Measurements from ENCODE around the gene AP1B1. TPM values are rescaled to one million over a fixed set of nuclear protein-coding genes. Genes with fewer than 3 reads are reported as not detected.
A peak's percentile ranks its signal among the peaks of the same experiment; 100 is the strongest.

Gene AP1B1
- total RNA-seq, 1 donor: 65.6 TPM

- no peak for DNase-seq (ENCODE audit: low read depth)
- H3K4me3 ChIP-seq (ENCODE audit: low read depth, low read length): no peak overlapping the region
- TF ChIP-seq CTCF (IDR thresholded peaks at IDR 0.05; ENCODE audit: insufficient read depth, low read depth, low read length): no peak
These were observed 7.8 kb upstream of the AP1B1 start for GRCh38 chr22:29396126-29396525.

DNA sequence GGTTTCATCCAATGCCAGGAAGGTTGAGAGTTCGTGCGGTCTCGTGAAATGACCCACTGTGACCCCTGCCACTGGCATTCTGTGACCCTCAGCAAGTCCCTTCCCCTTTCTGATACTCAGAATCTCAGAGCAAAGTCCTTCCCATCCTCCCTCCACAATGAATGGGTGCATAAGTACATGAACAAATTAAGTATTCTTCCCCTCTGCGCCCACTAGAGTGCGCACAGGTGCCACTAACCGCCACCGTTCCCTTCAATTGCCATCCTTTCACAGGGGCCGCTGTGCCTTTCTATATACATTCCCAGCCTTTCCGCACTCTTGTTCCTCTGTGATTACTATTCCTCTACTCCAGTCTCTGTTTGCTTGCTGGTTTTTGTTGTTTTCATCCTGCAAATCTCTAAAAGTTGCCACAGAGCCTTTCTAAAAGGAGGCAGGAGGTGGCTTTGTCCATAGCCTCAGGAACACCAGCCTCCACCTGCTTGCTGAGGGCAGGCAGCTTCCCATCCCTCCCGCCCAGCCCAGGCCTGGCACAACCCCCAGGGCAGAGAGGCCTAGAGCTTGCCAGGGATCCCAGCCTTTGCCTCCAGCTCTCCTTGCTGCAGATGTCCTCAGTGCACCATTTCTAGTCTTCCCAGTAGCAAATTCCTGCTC is 6.7 kb upstream of the AP1B1 start:
- DNase-seq (ENCODE audit: low read depth): peak; percentile 77
- peak; percentile 86 for TF ChIP-seq CTCF (IDR thresholded peaks at IDR 0.05; ENCODE audit: insufficient read depth, low read depth, low read length)
- H3K4me3 ChIP-seq (ENCODE audit: low read depth, low read length): no peak overlapping the region

DNA sequence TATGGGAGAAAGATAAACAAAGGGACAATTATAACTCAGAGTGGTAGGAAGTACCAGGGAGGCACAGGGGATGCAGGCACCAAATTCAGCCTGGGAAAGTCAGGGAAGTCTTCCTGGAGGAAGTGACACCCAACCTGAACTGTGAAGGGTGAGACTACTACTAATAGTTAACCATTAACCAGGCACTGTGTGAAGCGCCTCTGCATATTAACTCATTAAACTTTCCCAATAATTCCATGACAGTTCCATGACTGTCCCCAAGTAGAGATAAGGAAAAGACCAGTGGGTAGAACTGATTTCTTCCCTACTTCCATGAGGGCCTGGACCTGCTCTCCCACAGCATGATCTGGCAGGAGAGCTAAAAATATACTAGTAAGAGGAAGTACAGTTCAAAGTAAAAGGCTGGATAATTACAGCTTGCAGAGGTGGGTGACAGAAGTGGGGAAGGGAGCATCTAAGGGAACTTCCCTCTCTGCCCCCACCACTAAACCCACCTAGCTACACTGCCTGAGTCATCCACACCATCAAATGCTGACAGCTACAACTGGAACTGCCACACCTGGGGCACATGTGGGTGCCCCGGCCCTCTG is 4.7 kb upstream of the AP1B1 start:
- DNase-seq (ENCODE audit: low read depth): no peak

GRCh38 chr22:29391546-29391945 is 3.2 kb upstream of the AP1B1 start:
- no peak for DNase-seq (ENCODE audit: low read depth)
- TF ChIP-seq CTCF (IDR thresholded peaks at IDR 0.05; ENCODE audit: insufficient read depth, low read depth, low read length): no peak

More for the DNA sequence above, 4.7 kb upstream of the AP1B1 start:
- no peak overlapping the region for H3K4me3 ChIP-seq (ENCODE audit: low read depth, low read length)
- no peak for TF ChIP-seq CTCF (IDR thresholded peaks at IDR 0.05; ENCODE audit: insufficient read depth, low read depth, low read length)

GRCh38 chr22:29390270-29390669 is 1.9 kb upstream of the AP1B1 start:
- DNase-seq (ENCODE audit: low read depth): no peak
- H3K4me3 ChIP-seq (ENCODE audit: low read depth, low read length): no peak overlapping the region
- no peak for TF ChIP-seq CTCF (IDR thresholded peaks at IDR 0.05; ENCODE audit: insufficient read depth, low read depth, low read length)

More at GRCh38 chr22:29391546-29391945, 3.2 kb upstream of the AP1B1 start:
- no peak overlapping the region for H3K4me3 ChIP-seq (ENCODE audit: low read depth, low read length)

GRCh38 chr22:29388759-29389090 is 355 bp upstream of the AP1B1 start:
- no peak for DNase-seq (ENCODE audit: low read depth)
- no peak for TF ChIP-seq CTCF (IDR thresholded peaks at IDR 0.05; ENCODE audit: insufficient read depth, low read depth, low read length)
- peak overlapping the region; percentile 91 for H3K4me3 ChIP-seq (ENCODE audit: low read depth, low read length)

- no peak for TF ChIP-seq CTCF (IDR thresholded peaks at IDR 0.05; ENCODE audit: insufficient read depth, low read depth, low read length)
- no peak overlapping the region for H3K4me3 ChIP-seq (ENCODE audit: low read depth, low read length)
- DNase-seq (ENCODE audit: low read depth): no peak
These were observed 1.7 kb downstream of the AP1B1 start for GRCh38 chr22:29386708-29387107.
